GM10248 (cell line): ENCODE data around the gene PCDHA3.
"Not testable (repeated sequence)": the region's sequence is repeated elsewhere in the genome, so short reads cannot be mapped to it uniquely, and the experiment has no call there.

Source experiments
- CTCF ChIA-PET: fragments of 300-600 bp; sonication (Branson Sonifier 250); formaldehyde crosslinking; extraction: SDS; loops from one replicate; lab custom pipeline; 2021; ENCODE audit warnings: antibody characterized with exemption; lab: Yijun Ruan, JAX
- POLR2A ChIA-PET: fragments of 350-650 bp; sonication (Branson Sonifier 250); formaldehyde crosslinking; extraction: SDS; loops from one replicate; lab custom pipeline; 2020; ENCODE audit warnings: antibody characterized with exemption; lab: Yijun Ruan, JAX
- DNase-seq: peaks from one replicate; pipeline ENCODE4 v3.0.0; 2012; ENCODE audit errors: extremely low spot score
- CTCF ChIP-seq: IDR thresholded peaks from 2 replicates; pipeline ENCODE4 v1.5.1; 2012; ENCODE audit warnings: mild to moderate bottlenecking, low read depth; ENCODE audit errors: extremely low read depth, missing control alignments, control extremely low read depth

The PCDHA3 gene

GRCh38 chr5:140840978-140841962 is 40.4 kb downstream of the PCDHA3 start, which contains the start of gene PCDHA8:
Gene PCDHA8, plus strand, starts transcription at chr5:140841187. Its CDS starts 135 bp downstream, at chr5:140841322.
- no peak for TF ChIP-seq CTCF
- CTCF ChIA-PET: no interaction called here
- POLR2A ChIA-PET: no interaction called here
- no peak for DNase-seq

- TF ChIP-seq CTCF: no peak
- CTCF ChIA-PET: no interaction called here
- POLR2A ChIA-PET: no interaction called here
- DNase-seq: no peak
These were observed 42.2 kb downstream of the PCDHA3 start for GRCh38 chr5:140842798-140843733.

- DNase-seq, CTCF ChIA-PET, POLR2A ChIA-PET: not testable (repeated sequence)
These were observed 47.6 kb downstream of the PCDHA3 start, which contains the start of gene PCDHA9 for GRCh38 chr5:140848139-140849102. Gene PCDHA9, plus strand, starts transcription at chr5:140848382. Its CDS starts 114 bp downstream, at chr5:140848496.

GRCh38 chr5:140849831-140850634 is 49.2 kb downstream of the PCDHA3 start:
- POLR2A ChIA-PET, DNase-seq, CTCF ChIA-PET: not testable (repeated sequence)
